Measurements from ENCODE around the gene TMUB2.

Gene TMUB2

GRCh38 chr17:44219616-44220212 lies 32.9 kb downstream of the TMUB2 start, which contains the start of gene UBTF:
Gene UBTF, minus strand, starts transcription at chr17:44219675. Its CDS starts 1,446 bp downstream, at chr17:44218229.
- H3F3A ChIP-seq (ENCODE audit: insufficient read depth), result peaks cover 19% of the 10 kb centered on the region
- no peaks in the 10 kb centered on the region for H3K9me2 ChIP-seq (replicated peaks; ENCODE audit: insufficient read depth, low read length)
- no peak within 1 kb of the TSS for H2AFZ ChIP-seq (ENCODE audit: low read depth, low read length, severe bottlenecking)
- no peaks in the 10 kb centered on the region for H4K20me1 ChIP-seq (ENCODE audit: low read depth, low read length)
- H3K9ac ChIP-seq (ENCODE audit: low read length), result peak within 1 kb of the TSS; percentile 93
- H3K27ac ChIP-seq (ENCODE audit: low read depth, low read length), result peak within 1 kb of the TSS; percentile 95
- H3K79me2 ChIP-seq (ENCODE audit: insufficient read depth, low read length), result peaks cover 31% of the 10 kb centered on the region
- peak within 1 kb of the TSS; percentile 59 for H3K4me3 ChIP-seq (ENCODE audit: insufficient read depth, low read length, poor library complexity, severe bottlenecking)
- TF ChIP-seq EZH2phosphoT487 (conservative IDR thresholded peaks at IDR 0.05; ENCODE audit: low read length) (no peak), CTCF (IDR thresholded peaks at IDR 0.05; ENCODE audit: insufficient read depth, low read length, poor library complexity, severe bottlenecking) (no peak)
- peaks cover 11% of the 10 kb centered on the region for H3K36me3 ChIP-seq (ENCODE audit: low read length)
- peak within 1 kb of the TSS; percentile 49 for H3K4me2 ChIP-seq (ENCODE audit: low read depth, low read length, poor library complexity, severe bottlenecking)
- H3K27me3 ChIP-seq (ENCODE audit: low read length), result no peaks in the 10 kb centered on the region
- H3K9me3 ChIP-seq (ENCODE audit: insufficient read depth, low read length), result no peaks in the 10 kb centered on the region

DNA sequence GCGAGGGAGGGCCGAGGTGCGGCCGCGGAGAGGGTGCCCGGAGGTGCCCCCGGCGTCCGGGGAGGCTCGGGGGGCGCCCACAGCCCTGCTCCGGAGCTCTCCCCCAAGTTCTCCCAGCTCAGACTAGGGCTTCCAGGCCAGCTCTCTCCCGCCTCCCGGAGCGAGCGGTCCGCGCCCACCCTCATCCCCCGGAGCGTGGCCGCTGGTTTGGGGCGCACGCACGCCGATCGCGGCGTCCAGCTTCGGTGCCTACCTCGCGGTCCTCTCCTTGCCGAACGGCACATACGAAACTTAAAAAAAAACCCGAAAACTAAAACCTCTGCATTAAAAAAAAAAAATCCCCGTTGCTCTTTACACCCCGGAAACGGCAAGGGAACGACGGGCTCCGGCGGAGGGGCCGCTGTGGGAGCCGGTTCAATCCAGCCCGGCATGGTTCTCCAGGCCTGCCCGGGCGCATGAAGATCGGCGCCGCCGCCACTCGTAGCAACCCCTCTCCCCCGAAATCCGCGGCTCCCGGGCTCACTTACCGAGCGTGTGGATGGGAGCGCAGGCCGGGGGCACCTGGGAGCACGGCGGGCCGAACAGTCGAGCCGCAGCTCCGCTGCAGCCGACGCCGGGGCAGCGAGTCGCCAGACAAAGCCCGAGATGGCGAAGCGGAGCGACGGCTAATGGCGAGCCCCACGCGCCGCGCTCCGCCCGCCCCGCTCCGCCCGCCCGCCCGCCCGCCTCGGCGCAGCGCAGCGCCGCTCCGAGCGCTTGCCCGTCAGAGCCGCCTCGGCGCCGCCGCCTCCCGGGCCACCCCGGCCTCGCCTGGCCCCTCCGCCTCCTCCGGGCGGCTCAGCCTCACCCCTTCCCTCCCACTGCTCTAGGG lies 33.7 kb downstream of the TMUB2 start:
- H3K9me2 ChIP-seq (replicated peaks; ENCODE audit: insufficient read depth, low read length), result no peaks in the 10 kb centered on the region
- H3K27ac ChIP-seq (ENCODE audit: low read depth, low read length), result peak overlapping the region; percentile 95
- H3K4me2 ChIP-seq (ENCODE audit: low read depth, low read length, poor library complexity, severe bottlenecking), result peak overlapping the region; percentile 83
- H3F3A ChIP-seq (ENCODE audit: insufficient read depth), result peaks cover 19% of the 10 kb centered on the region
- peaks cover 30% of the 10 kb centered on the region for H3K79me2 ChIP-seq (ENCODE audit: insufficient read depth, low read length)
- H3K4me3 ChIP-seq (ENCODE audit: insufficient read depth, low read length, poor library complexity, severe bottlenecking), result peak overlapping the region; percentile 66
- H3K9ac ChIP-seq (ENCODE audit: low read length), result peak overlapping the region; percentile 93
- H3K27me3 ChIP-seq (ENCODE audit: low read length), result no peaks in the 10 kb centered on the region
- TF ChIP-seq EZH2phosphoT487 (conservative IDR thresholded peaks at IDR 0.05; ENCODE audit: low read length) (no peak), CTCF (IDR thresholded peaks at IDR 0.05; ENCODE audit: insufficient read depth, low read length, poor library complexity, severe bottlenecking) (no peak)
- no peaks in the 10 kb centered on the region for H4K20me1 ChIP-seq (ENCODE audit: low read depth, low read length)
- peaks cover 7% of the 10 kb centered on the region for H3K36me3 ChIP-seq (ENCODE audit: low read length)
- H2AFZ ChIP-seq (ENCODE audit: low read depth, low read length, severe bottlenecking), result no peak overlapping the region
- no peaks in the 10 kb centered on the region for H3K9me3 ChIP-seq (ENCODE audit: insufficient read depth, low read length)

DNA sequence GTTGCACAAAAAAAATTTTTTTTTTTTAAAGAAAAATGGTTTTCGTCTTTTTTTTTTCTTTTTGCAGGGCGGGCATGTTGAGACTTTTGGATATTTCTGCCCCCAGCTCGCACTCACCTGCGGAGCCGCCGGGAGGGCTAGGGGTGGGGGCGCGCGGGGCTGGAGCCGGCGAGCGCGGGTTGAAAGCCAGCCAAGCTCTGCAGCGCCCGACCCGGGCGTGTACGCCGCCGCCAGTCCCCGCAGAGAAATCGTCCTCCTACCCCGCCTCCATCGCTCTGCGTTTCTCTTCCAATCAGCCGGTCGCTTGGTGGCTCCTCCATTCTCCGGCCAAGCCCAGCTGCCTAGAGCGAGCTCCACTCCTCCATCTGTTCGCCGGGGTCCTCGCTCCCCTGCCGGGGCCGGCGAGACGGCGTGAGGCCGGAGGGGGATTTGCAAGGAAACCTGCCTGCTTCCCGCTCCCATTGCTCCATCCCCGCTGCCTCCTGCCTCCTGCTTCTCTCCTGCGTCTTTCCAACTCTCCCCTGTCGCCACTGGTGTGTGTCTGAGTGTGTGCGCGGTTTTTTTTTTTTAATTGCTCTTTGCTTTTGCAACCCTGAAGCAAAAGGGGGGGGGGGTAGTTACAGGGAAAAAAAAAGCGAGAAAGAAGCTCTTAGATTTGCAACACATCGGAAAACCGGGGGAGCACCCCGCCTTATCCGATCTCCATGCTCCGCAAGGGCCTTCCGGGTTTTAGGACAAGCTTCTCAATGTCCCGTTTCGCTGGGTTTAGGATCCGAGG lies 34.5 kb downstream of the TMUB2 start:
- H3K79me2 ChIP-seq (ENCODE audit: insufficient read depth, low read length), result peaks cover 25% of the 10 kb centered on the region

More for the DNA sequence above, 34.5 kb downstream of the TMUB2 start:
- H3K27me3 ChIP-seq (ENCODE audit: low read length), result no peaks in the 10 kb centered on the region
- peak overlapping the region; percentile 23 for H2AFZ ChIP-seq (ENCODE audit: low read depth, low read length, severe bottlenecking)
- peak overlapping the region; percentile 93 for H3K9ac ChIP-seq (ENCODE audit: low read length)
- no peaks in the 10 kb centered on the region for H3K9me2 ChIP-seq (replicated peaks; ENCODE audit: insufficient read depth, low read length)
- H3F3A ChIP-seq (ENCODE audit: insufficient read depth), result peaks cover 19% of the 10 kb centered on the region
- H3K9me3 ChIP-seq (ENCODE audit: insufficient read depth, low read length), result no peaks in the 10 kb centered on the region
- peak overlapping the region; percentile 83 for H3K4me2 ChIP-seq (ENCODE audit: low read depth, low read length, poor library complexity, severe bottlenecking)
- H3K4me3 ChIP-seq (ENCODE audit: insufficient read depth, low read length, poor library complexity, severe bottlenecking), result peak overlapping the region; percentile 66
- peak overlapping the region; percentile 95 for H3K27ac ChIP-seq (ENCODE audit: low read depth, low read length)
- no peaks in the 10 kb centered on the region for H3K36me3 ChIP-seq (ENCODE audit: low read length)
- TF ChIP-seq EZH2phosphoT487 (conservative IDR thresholded peaks at IDR 0.05; ENCODE audit: low read length), result no peak
- no peak for TF ChIP-seq CTCF (IDR thresholded peaks at IDR 0.05; ENCODE audit: insufficient read depth, low read length, poor library complexity, severe bottlenecking)
- no peaks in the 10 kb centered on the region for H4K20me1 ChIP-seq (ENCODE audit: low read depth, low read length)

All from SU-DHL-6 (cell line).